Heart left ventricle (tissue), 13 donors: Measurements from ENCODE around the gene FGD3.

Experiments
- CTCF ChIP-seq, 12 donors: fragments of 200-600 bp; sonication (generic) in 4 of 12; IDR thresholded peaks; one replicate each; pipeline versions ENCODE4 v1.5.0 to v1.8.0; 2018 to 2022; ENCODE audit warnings: antibody characterized with exemption in 12 of 12, mild to moderate bottlenecking in 5 of 12
- POLR2A ChIP-seq, 2 donors: fragments of 450-650 bp; IDR thresholded peaks; one replicate each; pipeline ENCODE4 v1.6.1; 2017; ENCODE audit warnings: antibody characterized with exemption in 2 of 2, mild to moderate bottlenecking in 2 of 2, moderate library complexity in 2 of 2
- donor health status: ischemic (EF 13 %, LVEDD 7.1; RV severe dilation, severe dysfunction).
- donor health status: DM: no; HTN: yes; CAD: no.
- donor health status: DM: no; HTN: no; CAD: no.
- donor health status: ischemic (EF 25% LVEDD 6.9; RV normal size, moderate dysfunction).
- donor health status: ischemic (EF 25% LVEDD 5.7; RV mildly dilated, moderate dysfunction).
- donor health status: ischemic (EF 35%, LVEDD 5.7; RV mildly dilated, moderate dysfunction).
- donor health status: nonischemic (EF 11% LVEDD 7.7; RV severe dilation, severe dysfunction).
- donor health status: DM: yes; HTN: yes; CAD: no.
- donor health status: PGD.
- donor health status: ischemic (EF 29% LVEDD 5.4; RV normal size, mild dysfunction).
- donor health status: nonischemic (EF 23%, LVEDD 6.1; RV moderate dilation, normal function).

GRCh38 chr9:93008457-93008856, 61.1 kb downstream of the FGD3 start:
- TF ChIP-seq POLR2A (IDR thresholded peaks at IDR 0.05), result no peak
- no peak for TF ChIP-seq CTCF (IDR thresholded peaks at IDR 0.05)
